GM12873 (cell line): ENCODE measurements around the gene SCGB3A1.

Experiments used
- CTCF ChIP-seq: IDR thresholded peaks from 2 replicates; pipeline ENCODE4 v1.5.1; 2012; ENCODE audit warnings: low read depth, mild to moderate bottlenecking, moderate library complexity, low read length, control low read depth; ENCODE audit not compliant: insufficient read depth; ENCODE audit errors: missing control alignments

SCGB3A1 gene, protein sequence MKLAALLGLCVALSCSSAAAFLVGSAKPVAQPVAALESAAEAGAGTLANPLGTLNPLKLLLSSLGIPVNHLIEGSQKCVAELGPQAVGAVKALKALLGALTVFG

GRCh38 chr5:180591311-180591887 is at the start of gene SCGB3A1:
Gene SCGB3A1, minus strand, starts transcription at chr5:180591499. Its CDS starts 37 bp downstream, at chr5:180591462.
- no peak for TF ChIP-seq CTCF

GRCh38 chr5:180640611-180640860 is 49.2 kb upstream of the SCGB3A1 start:
- TF ChIP-seq CTCF, result no peak

- no peak for TF ChIP-seq CTCF
Observed at GRCh38 chr5:180639741-180640610, 48.7 kb upstream of the SCGB3A1 start.

- no peak for TF ChIP-seq CTCF
Observed at GRCh38 chr5:180639287-180639686, 48.0 kb upstream of the SCGB3A1 start.

GRCh38 chr5:180637962-180638680 is 46.8 kb upstream of the SCGB3A1 start:
- TF ChIP-seq CTCF, result no peak

DNA sequence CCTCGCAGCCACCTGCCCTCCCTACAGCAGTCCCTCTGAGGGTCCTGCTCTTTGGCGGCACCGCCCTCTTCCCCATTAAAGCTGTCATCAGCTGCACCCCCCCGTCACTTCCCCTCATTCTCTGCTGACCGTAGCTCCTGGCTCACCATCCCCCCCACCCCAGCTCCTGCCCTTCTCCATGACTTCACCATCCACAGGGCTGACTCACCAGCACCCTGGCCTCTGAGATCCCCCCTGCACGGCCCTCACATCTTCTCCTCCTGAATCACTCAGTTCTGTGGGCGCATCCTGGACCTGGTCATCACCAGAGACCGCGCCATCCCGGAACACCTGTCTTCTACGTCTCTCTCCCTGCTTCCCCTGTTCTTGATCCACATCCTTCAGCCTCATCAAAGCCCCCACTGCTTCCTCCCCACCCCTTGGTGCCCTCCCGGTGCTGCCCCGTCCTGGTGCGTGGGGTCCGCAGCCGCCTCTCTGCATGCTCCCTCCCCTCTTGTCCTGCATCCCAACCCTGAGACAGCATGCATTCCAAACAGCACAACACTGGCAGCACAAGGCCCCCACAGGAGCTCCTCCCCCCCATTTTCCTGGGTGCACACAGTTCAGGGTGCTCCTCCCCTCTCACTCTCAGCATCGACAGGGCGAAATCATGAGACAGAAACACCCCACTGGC is 45.2 kb upstream of the SCGB3A1 start:
- TF ChIP-seq CTCF, result no peak
